ENCODE results near the gene MAST1.

DNA sequence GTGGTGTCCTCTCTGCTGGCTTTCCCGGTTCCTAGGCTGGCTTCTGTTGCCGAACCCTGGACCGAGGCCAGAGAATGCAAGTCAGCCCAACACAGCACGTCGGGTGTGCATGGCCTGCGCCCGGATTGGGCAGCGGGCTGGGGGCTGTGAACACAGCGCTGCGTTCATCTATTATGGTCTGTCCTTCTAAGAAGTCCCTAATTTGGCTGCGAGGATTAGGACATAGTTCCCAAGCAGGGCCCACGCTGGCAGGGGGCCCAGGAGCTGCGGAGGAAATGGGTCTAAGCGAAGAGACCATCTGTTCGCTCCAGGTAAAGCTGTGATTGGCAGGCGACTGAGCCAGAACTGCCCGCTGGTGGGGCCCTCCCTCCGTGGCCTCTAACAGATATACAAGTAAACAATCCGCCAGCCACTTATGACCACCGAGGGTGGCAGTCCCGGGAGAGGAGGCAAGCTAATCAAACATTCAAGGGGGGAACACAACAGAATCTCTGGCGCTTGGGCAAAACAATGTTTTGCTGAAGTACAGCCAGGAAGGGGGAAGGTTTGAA is 74.8 kb downstream of the MAST1 start:
- TF ChIP-seq CTCF (IDR thresholded peaks at IDR 0.05; ENCODE audit: poor library complexity): no peak
- TF ChIP-seq EZH2 (IDR thresholded peaks at IDR 0.05; ENCODE audit: borderline replicate concordance): no peak

Data from hepatocyte (in vitro differentiated cells).